ENCODE data around the gene FZR1.
"Not testable (repeated sequence)": the region's sequence is repeated elsewhere in the genome, so short reads cannot be mapped to it uniquely, and the experiment has no call there.

The FZR1 gene

GRCh38 chr19:3517638-3518037, 11.5 kb downstream of the FZR1 start:
- DNase-seq = no peak

GRCh38 chr19:3518255-3518654, 12.1 kb downstream of the FZR1 start:
- DNase-seq = no peak

GRCh38 chr19:3518659-3519058, 12.5 kb downstream of the FZR1 start:
- no peak for DNase-seq

- no peak for DNase-seq
Measured at GRCh38 chr19:3519126-3519525, 13.0 kb downstream of the FZR1 start.

GRCh38 chr19:3520166-3521103, 14.3 kb downstream of the FZR1 start:
- DNase-seq = peak; percentile 63

- DNase-seq = peak; percentile 58
Measured at GRCh38 chr19:3521104-3521445, 15.0 kb downstream of the FZR1 start.

GRCh38 chr19:3522421-3523360, 16.6 kb downstream of the FZR1 start:
- no peak for DNase-seq

GRCh38 chr19:3523361-3524077, 17.4 kb downstream of the FZR1 start:
- DNase-seq = no peak

- no peak for DNase-seq
Measured at GRCh38 chr19:3524078-3524842, 18.1 kb downstream of the FZR1 start.

GRCh38 chr19:3524904-3525451, 18.9 kb downstream of the FZR1 start:
- DNase-seq = no peak

GRCh38 chr19:3526507-3527237, 20.6 kb downstream of the FZR1 start:
- DNase-seq = no peak

- no peak for DNase-seq
Measured at GRCh38 chr19:3527238-3527910, 21.3 kb downstream of the FZR1 start.

GRCh38 chr19:3528080-3528479, 22.0 kb downstream of the FZR1 start:
- DNase-seq = no peak

- DNase-seq = no peak
Measured at GRCh38 chr19:3528539-3529211, 22.6 kb downstream of the FZR1 start.

GRCh38 chr19:3529299-3529698, 23.2 kb downstream of the FZR1 start:
- DNase-seq = not testable (repeated sequence)

GRCh38 chr19:3530389-3530788, 24.3 kb downstream of the FZR1 start:
- no peak for DNase-seq

- no peak for DNase-seq
Measured at GRCh38 chr19:3531716-3532115, 25.6 kb downstream of the FZR1 start.

GRCh38 chr19:3532154-3532786, 26.2 kb downstream of the FZR1 start:
- no peak for DNase-seq

GRCh38 chr19:3533033-3533432, 26.9 kb downstream of the FZR1 start:
- DNase-seq = no peak

Data from hematopoietic multipotent progenitor cell treated with erythropoietin and hydrocortisone succinate and interleukin-3 and kit ligand, for 8 days (in vitro differentiated cells).